ENCODE measurements around the gene XAB2. TPM values are rescaled to one million over a fixed set of nuclear protein-coding genes. Genes with fewer than 3 reads are reported as not detected.

XAB2 gene
- total RNA-seq, 1 donor from 2014 or later, result 23.4 TPM

DNA sequence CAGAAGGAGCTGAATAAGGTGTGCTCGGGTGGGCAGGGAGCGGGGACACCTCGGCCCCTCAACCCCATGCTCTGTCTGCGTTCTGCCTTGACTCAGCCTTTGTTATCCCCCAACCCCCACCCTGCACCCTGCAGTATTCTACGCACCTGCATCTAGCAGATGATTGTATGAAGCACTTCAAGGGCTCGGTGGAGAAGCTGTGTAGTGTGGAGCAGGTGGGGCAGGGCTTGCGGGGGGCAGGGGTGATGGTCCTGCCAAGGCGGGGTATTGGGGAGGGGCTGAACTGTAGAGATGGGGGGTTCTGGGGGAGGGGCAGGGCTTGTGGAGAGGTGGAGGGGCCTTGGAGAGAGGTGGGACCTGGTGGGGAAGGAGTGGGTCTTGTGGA, 13.7 kb upstream of the XAB2 start:
- no peak for FAIRE-seq
- H3K27me3 ChIP-seq (ENCODE audit: control insufficient read depth, insufficient read depth, low read length), result no peaks in the 10 kb centered on the region
- H3K4me3 ChIP-seq (ENCODE audit: low read depth, low read length), result no peak overlapping the region
- peaks cover 17% of the 10 kb centered on the region for H3K36me3 ChIP-seq (ENCODE audit: control insufficient read depth, insufficient read depth, low read length)
- no peak for DNase-seq (ENCODE audit: low read depth)
- TF ChIP-seq, protein P1, sequence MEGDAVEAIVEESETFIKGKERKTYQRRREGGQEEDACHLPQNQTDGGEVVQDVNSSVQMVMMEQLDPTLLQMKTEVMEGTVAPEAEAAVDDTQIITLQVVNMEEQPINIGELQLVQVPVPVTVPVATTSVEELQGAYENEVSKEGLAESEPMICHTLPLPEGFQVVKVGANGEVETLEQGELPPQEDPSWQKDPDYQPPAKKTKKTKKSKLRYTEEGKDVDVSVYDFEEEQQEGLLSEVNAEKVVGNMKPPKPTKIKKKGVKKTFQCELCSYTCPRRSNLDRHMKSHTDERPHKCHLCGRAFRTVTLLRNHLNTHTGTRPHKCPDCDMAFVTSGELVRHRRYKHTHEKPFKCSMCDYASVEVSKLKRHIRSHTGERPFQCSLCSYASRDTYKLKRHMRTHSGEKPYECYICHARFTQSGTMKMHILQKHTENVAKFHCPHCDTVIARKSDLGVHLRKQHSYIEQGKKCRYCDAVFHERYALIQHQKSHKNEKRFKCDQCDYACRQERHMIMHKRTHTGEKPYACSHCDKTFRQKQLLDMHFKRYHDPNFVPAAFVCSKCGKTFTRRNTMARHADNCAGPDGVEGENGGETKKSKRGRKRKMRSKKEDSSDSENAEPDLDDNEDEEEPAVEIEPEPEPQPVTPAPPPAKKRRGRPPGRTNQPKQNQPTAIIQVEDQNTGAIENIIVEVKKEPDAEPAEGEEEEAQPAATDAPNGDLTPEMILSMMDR (IDR thresholded peaks at IDR 0.05; ENCODE audit: insufficient read depth, low read length, severe bottlenecking), result no peak

DNA sequence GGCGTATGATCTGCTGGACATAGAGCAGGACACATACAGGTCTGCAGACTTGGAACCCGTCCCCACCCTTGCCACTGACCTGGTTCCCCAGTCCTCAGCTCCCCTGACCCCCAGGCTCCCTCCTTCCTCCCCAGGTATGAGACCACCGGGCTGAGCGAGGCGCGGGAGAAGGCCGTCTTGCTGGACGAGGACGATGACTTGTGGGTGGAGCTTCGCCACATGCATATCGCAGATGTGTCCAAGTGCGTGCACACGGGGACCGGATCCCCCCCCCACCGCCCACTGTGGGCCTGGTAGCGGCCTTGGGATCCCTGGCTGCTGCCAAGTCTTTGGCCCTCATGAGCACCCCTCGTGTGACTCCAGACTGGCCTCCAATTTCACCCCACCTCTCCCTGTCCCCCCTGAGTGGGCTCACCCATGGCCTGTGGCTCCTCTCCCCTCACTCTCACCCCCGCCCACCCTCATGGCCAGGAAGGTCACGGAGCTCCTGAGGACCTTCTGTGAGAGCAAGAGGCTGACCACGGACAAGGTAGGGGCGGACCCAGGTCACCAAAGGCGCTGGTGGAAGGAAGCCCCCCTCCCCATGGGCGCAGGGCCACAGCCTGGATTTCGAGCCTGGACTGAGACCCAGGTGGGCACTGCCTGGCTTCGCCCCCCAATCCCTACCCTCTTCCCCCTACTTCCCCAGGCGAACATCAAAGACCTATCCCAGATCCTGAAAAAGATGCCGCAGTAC, 13.1 kb upstream of the XAB2 start:
- TF ChIP-seq, protein P1 (IDR thresholded peaks at IDR 0.05; ENCODE audit: insufficient read depth, low read length, severe bottlenecking), result no peak

DNA sequence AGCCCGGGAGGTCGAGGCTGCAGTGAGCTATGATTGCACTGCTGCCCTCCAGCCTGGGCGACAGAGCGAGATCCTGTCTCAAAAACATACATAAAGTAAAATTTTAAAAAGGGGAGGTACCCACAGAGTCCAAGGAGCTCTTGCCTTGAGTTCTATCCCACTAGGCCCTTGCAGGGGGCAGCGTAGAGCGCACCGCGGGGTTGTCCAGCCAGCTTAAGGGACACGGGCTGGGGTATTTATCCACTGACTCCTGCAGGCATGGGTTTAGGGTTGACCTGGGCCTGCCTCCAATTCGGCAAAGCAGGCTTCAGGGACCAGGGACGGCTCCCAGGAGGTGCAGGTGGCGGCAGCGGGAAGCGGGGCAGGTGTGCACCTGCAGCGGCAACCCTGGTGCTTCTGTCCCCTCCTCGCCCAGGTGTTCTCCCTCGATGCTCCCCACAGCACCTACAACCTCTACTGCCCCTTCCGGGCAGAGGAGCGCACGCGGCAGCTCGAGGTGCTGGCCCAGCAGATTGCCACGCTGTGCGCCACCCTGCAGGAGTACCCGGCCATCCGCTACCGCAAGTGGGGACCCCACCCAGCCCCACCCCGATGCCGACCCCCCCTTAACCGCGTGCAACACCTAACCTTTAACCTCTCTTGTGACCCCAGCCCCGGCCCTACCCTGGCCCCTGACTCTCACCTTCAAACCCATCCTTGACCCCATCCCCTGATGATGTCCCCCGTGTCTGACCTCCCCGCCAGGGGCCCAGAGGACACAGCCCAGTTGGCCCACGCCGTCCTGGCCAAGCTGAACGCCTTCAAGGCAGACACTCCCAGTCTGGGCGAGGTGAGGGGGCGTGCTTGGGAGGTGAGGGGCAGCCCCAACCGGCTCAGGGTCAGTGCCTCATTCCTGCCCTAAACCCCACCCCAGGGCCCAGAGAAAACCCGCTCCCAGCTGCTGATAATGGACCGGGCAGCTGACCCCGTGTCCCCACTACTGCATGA, 12.2 kb upstream of the XAB2 start:
- TF ChIP-seq, protein P1 (IDR thresholded peaks at IDR 0.05; ENCODE audit: insufficient read depth, low read length, severe bottlenecking), result peak; percentile 6
- FAIRE-seq (no peak), DNase-seq (ENCODE audit: low read depth) (no peak)
- H3K27me3 ChIP-seq (ENCODE audit: control insufficient read depth, insufficient read depth, low read length), result no peaks in the 10 kb centered on the region
- H3K4me3 ChIP-seq (ENCODE audit: low read depth, low read length), result no peak overlapping the region
- peaks cover 15% of the 10 kb centered on the region for H3K36me3 ChIP-seq (ENCODE audit: control insufficient read depth, insufficient read depth, low read length)

More for the DNA sequence above, 13.1 kb upstream of the XAB2 start:
- no peak for FAIRE-seq
- no peak overlapping the region for H3K4me3 ChIP-seq (ENCODE audit: low read depth, low read length)
- DNase-seq (ENCODE audit: low read depth), result no peak
- no peaks in the 10 kb centered on the region for H3K27me3 ChIP-seq (ENCODE audit: control insufficient read depth, insufficient read depth, low read length)
- H3K36me3 ChIP-seq (ENCODE audit: control insufficient read depth, insufficient read depth, low read length), result peaks cover 16% of the 10 kb centered on the region

DNA sequence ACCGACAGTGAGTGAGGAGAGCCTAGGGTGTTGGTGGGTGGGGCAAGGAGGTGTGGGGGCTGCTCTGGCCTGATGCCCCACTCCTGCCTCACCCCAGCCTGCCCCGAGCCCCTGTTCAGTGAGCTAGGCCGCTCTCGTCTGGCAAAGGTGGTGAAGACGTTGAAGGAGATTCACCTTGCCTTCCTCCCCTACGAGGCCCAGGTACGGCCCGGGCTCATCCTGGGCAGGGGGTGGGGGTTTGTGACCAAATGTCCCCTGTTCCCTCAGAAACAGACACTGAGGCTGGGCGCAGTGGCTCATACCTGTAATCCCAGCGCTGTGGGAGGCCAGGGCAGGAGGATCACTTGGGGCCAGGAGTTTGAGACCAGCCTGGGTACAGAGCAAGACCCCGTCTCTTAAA, 11.5 kb upstream of the XAB2 start:
- DNase-seq (ENCODE audit: low read depth), result no peak
- TF ChIP-seq, protein P1 (IDR thresholded peaks at IDR 0.05; ENCODE audit: insufficient read depth, low read length, severe bottlenecking), result no peak
- Histone ChIP-seq H3K27me3 (ENCODE audit: control insufficient read depth, insufficient read depth, low read length) (no peaks in the 10 kb centered on the region), H3K4me3 (ENCODE audit: low read depth, low read length) (no peak overlapping the region), H3K36me3 (ENCODE audit: control insufficient read depth, insufficient read depth, low read length) (peaks cover 14% of the 10 kb centered on the region)
- FAIRE-seq, result no peak

DNA sequence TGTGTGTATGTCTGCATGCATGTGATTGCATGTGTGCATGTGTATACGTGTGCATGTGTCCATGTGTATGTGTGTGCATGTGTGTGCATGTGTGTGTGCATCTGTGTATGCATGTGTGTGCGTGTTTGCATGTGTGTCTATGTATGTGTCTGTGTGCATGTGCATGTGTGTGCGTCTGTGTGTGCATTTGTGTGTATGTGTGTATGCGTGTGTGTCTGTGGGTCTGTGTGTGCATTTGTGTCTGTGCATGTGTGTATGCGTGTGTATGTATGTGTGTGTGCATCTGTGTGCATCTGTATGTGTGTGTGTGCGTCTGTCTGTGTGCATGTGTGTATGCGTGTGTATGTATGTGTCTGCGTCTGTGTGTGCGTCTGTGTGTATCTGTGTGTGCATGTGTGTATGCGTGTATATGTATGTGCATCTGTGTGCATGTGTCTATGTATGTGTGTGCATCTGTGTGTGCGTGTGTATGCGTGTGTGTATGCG, 10.6 kb upstream of the XAB2 start:
- FAIRE-seq (no peak), DNase-seq (ENCODE audit: low read depth) (no peak)
- Histone ChIP-seq H3K4me3 (ENCODE audit: low read depth, low read length) (no peak overlapping the region), H3K27me3 (ENCODE audit: control insufficient read depth, insufficient read depth, low read length) (no peaks in the 10 kb centered on the region), H3K36me3 (ENCODE audit: control insufficient read depth, insufficient read depth, low read length) (peaks cover 14% of the 10 kb centered on the region)
- TF ChIP-seq, protein P1 (IDR thresholded peaks at IDR 0.05; ENCODE audit: insufficient read depth, low read length, severe bottlenecking), result no peak

Measured in bronchial epithelial cell (primary cell).